ENCODE data around the gene COL18A1.
"Not testable (repeated sequence)": the region's sequence is repeated elsewhere in the genome, so short reads cannot be mapped to it uniquely, and the experiment has no call there.

COL18A1 gene

DNA sequence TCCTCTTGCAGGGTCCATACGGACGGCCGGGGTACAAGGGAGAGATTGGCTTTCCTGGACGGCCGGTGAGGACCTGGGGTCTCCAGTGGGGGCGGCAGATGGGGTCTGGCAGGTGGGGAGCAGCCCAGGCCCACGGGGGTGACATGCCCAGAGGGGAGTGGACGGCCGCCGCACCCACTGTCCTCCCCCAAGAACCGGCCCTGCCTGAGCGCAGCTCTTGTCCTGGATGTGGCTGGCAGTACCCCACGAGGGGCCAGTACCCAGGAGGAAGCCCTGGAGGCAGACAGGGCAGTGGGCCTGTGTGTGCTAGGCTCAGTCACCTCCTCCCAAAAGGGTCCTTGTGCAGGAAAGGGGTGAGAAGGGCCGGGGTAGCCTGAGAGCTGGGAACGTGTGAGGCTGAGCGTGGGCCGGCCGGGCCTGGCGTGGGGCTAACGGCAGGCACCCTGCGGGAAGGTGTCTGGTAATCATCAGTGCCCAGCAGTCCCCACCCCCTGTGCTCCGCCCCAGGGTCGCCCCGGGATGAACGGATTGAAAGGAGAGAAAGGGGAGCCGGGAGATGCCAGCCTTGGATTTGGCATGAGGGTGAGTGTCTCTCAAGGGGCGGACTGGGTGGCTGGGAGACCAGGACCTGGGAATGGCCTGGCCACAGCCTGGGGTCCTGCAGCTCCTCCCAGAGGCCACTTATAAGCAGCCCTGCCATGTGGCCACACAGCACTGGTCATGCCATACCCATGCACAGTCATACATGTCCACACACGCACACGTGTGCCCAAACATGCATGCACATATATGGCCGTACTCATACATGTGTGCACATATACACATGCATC, 90.1 kb downstream of the COL18A1 start:
- no peak overlapping the region for H3K4me3 ChIP-seq (ENCODE audit: low read depth, low read length)
- DNase-seq (ENCODE audit: low read depth) = no peak

DNA sequence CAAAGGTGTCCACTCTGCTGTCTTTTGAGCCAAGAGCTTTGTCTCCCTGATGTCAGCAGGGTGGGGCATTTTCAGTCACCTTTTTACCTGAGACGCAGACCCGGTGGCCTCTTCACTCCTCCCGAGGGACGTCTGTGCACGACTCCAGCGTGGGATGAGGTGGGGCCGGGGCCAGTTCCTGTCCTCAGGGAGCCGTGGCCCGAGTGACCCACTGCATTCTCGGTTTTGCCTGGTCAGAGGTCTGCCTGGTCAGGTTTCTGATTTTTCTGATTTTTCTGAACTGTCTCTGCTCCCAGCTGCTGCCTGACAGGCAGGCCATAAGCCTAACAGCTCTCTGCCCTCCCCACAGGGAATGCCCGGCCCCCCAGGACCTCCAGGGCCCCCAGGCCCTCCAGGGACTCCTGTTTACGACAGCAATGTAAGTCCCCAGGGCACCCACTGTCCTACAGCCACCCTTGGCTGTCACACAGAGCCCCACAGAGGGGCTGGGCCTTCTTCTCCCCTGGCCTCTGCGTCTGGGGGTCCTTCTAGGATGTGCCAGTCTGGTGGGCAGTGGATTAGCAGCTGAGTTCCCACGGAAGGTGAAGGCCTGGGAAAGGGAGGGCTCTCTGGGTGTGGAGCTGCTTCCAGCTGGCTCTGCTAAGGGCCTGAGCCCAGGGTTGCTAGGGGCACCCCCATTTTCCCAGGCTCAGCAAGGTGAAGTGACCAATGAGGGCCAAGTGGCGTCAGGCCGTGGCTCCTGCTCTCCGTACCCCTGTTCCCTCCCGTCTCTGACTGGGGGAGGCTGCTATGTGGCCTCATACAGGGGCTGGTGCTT, 91.4 kb downstream of the COL18A1 start:
- DNase-seq (ENCODE audit: low read depth) = no peak
- H3K4me3 ChIP-seq (ENCODE audit: low read depth, low read length) = no peak overlapping the region

- no peak overlapping the region for H3K4me3 ChIP-seq (ENCODE audit: low read depth, low read length)
- DNase-seq (ENCODE audit: low read depth) = no peak
These were observed 92.2 kb downstream of the COL18A1 start for GRCh38 chr21:45496968-45497845.

DNA sequence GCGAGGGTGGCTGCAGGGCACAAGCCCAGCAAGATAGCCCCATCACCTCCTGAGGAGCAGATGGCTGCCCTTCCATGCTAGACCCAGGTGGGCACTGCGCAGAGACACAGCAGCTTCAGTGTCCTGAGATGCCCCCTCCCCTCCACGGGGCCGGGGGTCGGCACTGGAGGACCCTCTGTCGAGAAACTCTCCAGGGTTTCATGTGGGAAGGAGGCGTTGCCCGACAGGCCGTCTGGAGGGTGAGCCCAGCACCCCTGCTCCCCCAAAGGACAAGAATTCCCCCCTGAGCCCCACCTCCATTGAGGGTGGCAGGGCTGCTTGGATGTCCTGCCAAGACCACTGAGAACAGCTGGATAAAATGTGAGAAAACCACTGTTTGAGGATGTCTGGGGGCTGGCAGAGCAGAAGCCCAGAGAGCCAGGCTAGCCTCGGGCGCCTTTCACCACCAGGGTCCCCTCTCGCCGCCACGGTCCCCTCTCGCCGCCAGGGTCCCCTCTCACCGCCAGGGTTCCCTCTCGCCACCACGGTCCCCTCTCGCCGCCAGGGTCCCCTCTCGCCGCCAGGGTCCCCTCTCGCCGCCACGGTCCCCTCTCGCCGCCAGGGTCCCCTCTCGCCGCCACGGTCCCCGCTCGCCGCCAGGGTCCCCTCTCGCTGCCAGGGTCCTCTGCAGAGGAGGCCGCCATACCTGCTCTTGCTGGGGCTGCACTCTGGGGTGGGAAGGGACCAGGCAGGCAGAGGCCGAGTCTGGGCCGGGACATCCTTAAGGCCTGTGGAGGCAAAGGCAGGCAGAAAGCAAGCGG, 93.1 kb downstream of the COL18A1 start:
- no peak for DNase-seq (ENCODE audit: low read depth)
- H3K4me3 ChIP-seq (ENCODE audit: low read depth, low read length) = no peak overlapping the region

- H3K4me3 ChIP-seq (ENCODE audit: low read depth, low read length) = no peak overlapping the region
- no peak for DNase-seq (ENCODE audit: low read depth)
These were observed 93.7 kb downstream of the COL18A1 start for GRCh38 chr21:45498646-45499000.

GRCh38 chr21:45499201-45499750, 94.3 kb downstream of the COL18A1 start:
- no peak for DNase-seq (ENCODE audit: low read depth)
- H3K4me3 ChIP-seq (ENCODE audit: low read depth, low read length) = no peak overlapping the region

GRCh38 chr21:45499970-45500577, 95.1 kb downstream of the COL18A1 start:
- H3K4me3 ChIP-seq (ENCODE audit: low read depth, low read length) = no peak overlapping the region
- no peak for DNase-seq (ENCODE audit: low read depth)

DNA sequence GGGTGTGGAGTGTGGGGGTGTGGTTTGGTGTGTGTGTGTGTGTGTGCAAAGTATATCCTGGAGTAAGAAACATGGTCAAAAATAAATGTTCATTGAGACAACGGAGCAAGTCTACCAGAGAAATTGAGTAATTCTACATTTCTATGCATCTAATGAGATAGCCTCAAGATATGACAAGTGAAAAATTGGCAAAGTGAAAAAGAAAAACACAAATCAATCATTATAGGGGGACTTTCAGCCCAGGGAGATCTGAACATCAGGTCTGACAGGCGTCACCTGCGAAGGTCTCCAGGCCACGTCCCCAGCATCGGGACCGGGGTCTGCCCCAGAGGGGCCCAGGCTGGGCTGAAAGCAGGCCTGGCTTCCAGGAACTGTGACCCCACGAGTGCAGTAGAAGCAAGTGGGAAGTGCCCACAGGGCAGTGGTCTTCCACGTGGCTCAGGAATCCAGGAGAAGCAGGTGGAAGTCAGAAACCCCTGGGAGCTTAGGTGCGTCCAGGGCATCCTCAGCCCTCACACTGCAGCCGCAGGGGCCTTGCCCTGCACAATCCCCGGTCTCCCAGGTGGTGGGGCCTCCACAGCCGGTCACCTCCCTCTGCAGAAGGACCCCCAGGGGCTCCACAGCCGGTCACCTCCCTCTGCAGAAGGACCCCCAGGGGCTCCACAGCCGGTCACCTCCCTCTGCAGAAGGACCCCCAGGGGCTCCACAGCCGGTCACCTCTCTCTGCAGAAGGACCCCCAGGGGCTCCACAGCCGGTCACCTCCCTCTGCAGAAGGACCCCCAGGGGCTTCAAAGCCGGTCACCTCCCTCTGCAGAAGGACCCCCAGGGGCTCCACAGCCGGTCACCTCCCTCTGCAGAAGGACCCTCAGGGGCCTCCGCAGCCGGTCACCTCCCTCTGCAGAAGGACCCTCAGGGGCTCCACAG, 96.4 kb downstream of the COL18A1 start:
- not testable (repeated sequence) for H3K4me3 ChIP-seq (ENCODE audit: low read depth, low read length); DNase-seq (ENCODE audit: low read depth)

DNA sequence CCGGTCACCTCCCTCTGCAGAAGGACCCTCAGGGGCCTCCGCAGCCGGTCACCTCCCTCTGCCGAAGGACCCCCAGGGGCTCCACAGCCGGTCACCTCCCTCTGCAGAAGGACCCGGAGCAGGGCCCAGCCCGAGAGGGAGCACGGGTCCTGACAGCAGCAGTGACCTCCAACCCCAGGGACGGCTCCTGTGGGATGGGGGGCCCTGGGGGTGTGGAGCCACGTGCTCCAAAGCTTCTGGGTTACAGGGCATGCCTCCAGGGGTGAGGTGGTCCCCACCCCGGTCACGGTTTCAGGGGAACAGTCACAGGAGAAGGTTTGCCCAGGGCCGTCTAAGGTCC, 97.0 kb downstream of the COL18A1 start:
- no peak for DNase-seq (ENCODE audit: low read depth)
- no peak overlapping the region for H3K4me3 ChIP-seq (ENCODE audit: low read depth, low read length)

DNA sequence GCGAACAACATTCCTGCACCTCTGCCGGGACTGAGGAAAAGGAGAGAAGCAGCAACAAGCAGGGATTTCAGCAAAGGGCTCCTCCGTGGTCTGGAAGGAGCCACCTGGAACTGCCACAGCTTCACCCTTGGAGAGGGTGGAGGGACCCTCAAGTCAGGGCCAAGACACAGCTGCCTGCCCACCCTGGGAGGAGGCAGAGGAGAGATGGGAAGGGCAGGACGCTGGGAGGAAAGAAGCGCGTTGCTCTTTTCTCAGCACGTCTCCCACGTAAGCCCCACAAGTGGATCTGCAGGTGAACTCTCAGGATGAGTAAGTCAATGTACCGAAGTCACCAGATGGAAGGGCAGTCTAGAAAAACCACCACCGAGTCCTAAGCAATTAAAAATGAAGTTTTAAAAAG, 97.6 kb downstream of the COL18A1 start:
- no peak for DNase-seq (ENCODE audit: low read depth)

GRCh38 chr21:45503226-45503625, 98.3 kb downstream of the COL18A1 start:
- H3K4me3 ChIP-seq (ENCODE audit: low read depth, low read length); DNase-seq (ENCODE audit: low read depth): not testable (repeated sequence)

More for the DNA sequence above, 97.6 kb downstream of the COL18A1 start:
- no peak overlapping the region for H3K4me3 ChIP-seq (ENCODE audit: low read depth, low read length)

DNA sequence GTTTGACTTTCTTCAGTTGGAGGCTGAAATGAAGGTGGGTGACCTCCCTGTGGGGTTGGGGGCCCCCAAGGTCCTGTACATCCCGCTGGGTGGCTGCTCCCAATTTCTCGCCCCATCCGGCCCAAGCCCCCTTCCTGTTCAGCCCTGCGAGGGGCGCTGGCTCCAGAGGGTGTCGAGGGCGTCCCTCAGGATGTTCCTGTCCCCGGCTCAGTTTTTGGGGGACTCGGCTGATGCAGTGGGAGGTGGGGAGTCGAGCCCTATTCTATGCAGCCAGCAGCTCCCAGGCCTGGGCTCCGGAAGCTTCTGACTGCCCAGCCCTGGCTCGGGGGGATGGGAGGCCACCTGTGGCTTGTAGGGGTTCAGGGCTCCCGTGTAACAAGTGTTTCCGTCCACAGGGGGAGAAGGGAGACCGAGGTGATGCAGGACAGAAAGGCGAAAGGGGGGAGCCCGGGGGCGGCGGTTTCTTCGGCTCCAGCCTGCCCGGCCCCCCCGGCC, 99.1 kb downstream of the COL18A1 start:
- no peak overlapping the region for H3K4me3 ChIP-seq (ENCODE audit: low read depth, low read length)
- no peak for DNase-seq (ENCODE audit: low read depth)

- H3K4me3 ChIP-seq (ENCODE audit: low read depth, low read length) = no peak overlapping the region
- no peak for DNase-seq (ENCODE audit: low read depth)
These were observed 99.8 kb downstream of the COL18A1 start for GRCh38 chr21:45504516-45505415.

- DNase-seq (ENCODE audit: low read depth) = no peak
- H3K4me3 ChIP-seq (ENCODE audit: low read depth, low read length) = no peak overlapping the region
These were observed 100.6 kb downstream of the COL18A1 start for GRCh38 chr21:45505416-45506021.

DNA sequence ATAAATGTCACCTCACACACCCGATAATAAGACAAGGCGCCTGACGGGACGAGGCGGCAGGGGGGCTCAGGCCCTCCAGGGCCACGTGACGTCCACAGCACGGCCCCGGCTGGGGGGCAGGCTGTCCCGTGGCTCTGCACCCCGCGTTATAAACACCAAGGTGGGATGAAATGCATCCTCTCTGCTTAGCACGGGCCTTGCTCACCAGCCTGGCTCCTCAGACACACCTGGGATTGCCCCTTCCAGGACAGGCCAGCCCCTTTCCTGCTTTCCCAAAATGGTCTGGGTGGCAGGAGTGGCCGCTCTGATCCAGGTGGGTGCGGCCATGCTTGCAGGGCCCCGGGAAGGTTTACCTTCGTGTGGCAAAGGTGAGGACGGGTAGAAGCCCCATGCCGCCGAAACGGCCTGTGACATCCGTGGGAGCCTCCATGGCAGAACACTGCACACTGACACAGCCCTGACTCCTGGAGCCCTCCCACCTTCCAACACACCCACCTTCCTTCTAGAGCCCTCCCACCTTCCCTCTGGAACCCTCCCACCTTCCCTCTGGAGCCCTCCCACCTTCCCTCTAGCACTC, 101.4 kb downstream of the COL18A1 start:
- DNase-seq (ENCODE audit: low read depth) = no peak
- H3K4me3 ChIP-seq (ENCODE audit: low read depth, low read length) = no peak overlapping the region
